Astrocyte (in vitro differentiated cells and primary cell): Measurements from ENCODE around the gene TRAPPC10.

Experiments used
- CTCF ChIP-seq: IDR thresholded peaks from 2 replicates; pipeline ENCODE4 v1.5.1; 2011; ENCODE audit warnings: low read depth, mild to moderate bottlenecking, inconsistent platforms, low read length, moderate library complexity; ENCODE audit not compliant: insufficient read depth
- EZH2 ChIP-seq: IDR thresholded peaks from 2 replicates; pipeline ENCODE4 v1.6.1; 2012; ENCODE audit warnings: mild to moderate bottlenecking, low read length, inconsistent platforms; ENCODE audit not compliant: insufficient read depth

- no peak for TF ChIP-seq CTCF
- TF ChIP-seq EZH2, result no peak
Observed at GRCh38 chr21:44070391-44070790, 58.3 kb downstream of the TRAPPC10 start.
